Measurements from ENCODE around the gene ME3. TPM values are rescaled to one million over a fixed set of nuclear protein-coding genes. Genes with fewer than 3 reads are reported as not detected.

The ME3 gene
- total and polyA plus RNA-seq, 4 donors: 1.4 to 7.2 (median 2.3) TPM

- 88% methylated on average over 3 of the region's 3 CpGs for WGBS
- H3K27me3 ChIP-seq (ENCODE audit: control insufficient read depth in 4 of 4, insufficient read depth in 4 of 4, low read length in 3 of 4): no peaks in the 10 kb centered on the region
- TF ChIP-seq TAF1 (conservative IDR thresholded peaks at IDR 0.05) (no peak), JUND (IDR thresholded peaks at IDR 0.05) (no peak), FOXA1 (IDR thresholded peaks at IDR 0.05) (no peak), SP1 (IDR thresholded peaks at IDR 0.05) (no peak), HNF4G (IDR thresholded peaks at IDR 0.05) (no peak), MAX (IDR thresholded peaks at IDR 0.05) (no peak), EGR1 (IDR thresholded peaks at IDR 0.05; ENCODE audit: low read depth in 2 of 2) (no peak), FOXA2 (IDR thresholded peaks at IDR 0.05) (no peak), RXRA (IDR thresholded peaks at IDR 0.05) (no peak), ZBTB33 (IDR thresholded peaks at IDR 0.05) (no peak), HNF4A (conservative IDR thresholded peaks at IDR 0.05) (no peak), REST (IDR thresholded peaks at IDR 0.05) (no peak), CTCF (IDR thresholded peaks at IDR 0.05; ENCODE audit: low read depth, low read length, missing input control) (no peak), GABPA (IDR thresholded peaks at IDR 0.05 in 1 of 2, conservative IDR thresholded peaks at IDR 0.05 in 1 of 2) (no peak), ATF3 (IDR thresholded peaks at IDR 0.05) (no peak), NR2F2 (IDR thresholded peaks at IDR 0.05) (no peak), YY1 (IDR thresholded peaks at IDR 0.05) (no peak), RAD21 (IDR thresholded peaks at IDR 0.05) (no peak)
- H3K9ac ChIP-seq (ENCODE audit: low read depth in 1 of 2, low read length in 2 of 2): no peak overlapping the region
- no peaks in the 10 kb centered on the region for H3K36me3 ChIP-seq (ENCODE audit: control insufficient read depth in 4 of 4, insufficient read depth in 3 of 4, low read depth in 1 of 4, low read length in 3 of 4)
- no peak overlapping the region for H3K27ac ChIP-seq (ENCODE audit: low read depth in 1 of 2, low read length in 2 of 2)
- no peaks in the 10 kb centered on the region for H3K9me3 ChIP-seq (ENCODE audit: control insufficient read depth in 4 of 4, low read length in 3 of 4)
- no peaks in the 10 kb centered on the region for H3K4me1 ChIP-seq (ENCODE audit: control insufficient read depth in 4 of 4, insufficient read depth in 4 of 4, low read length in 3 of 4)
- DNase-seq (ENCODE audit: low spot score): no peak
- H3K4me3 ChIP-seq (ENCODE audit: low read depth in 1 of 3, low read length in 3 of 3): no peak overlapping the region
Measured at GRCh38 chr11:86459682-86460460, 212.5 kb downstream of the ME3 start.

Measured in liver (tissue), 9 donors.